HG02642 (cell line): ENCODE data around the gene TCEA2.

ENCODE experiments used
- ATAC-seq: cut with Tn5 transposase; IDR thresholded peaks from one replicate; pipeline ENCODE4 v1.9.1; 2021; ENCODE audit warnings: mild to moderate bottlenecking; ENCODE audit not compliant: unreplicated experiment, poor library complexity

TCEA2 gene

GRCh38 chr20:64090165-64090564 lies 27.2 kb downstream of the TCEA2 start:
- ATAC-seq, result no peak

DNA sequence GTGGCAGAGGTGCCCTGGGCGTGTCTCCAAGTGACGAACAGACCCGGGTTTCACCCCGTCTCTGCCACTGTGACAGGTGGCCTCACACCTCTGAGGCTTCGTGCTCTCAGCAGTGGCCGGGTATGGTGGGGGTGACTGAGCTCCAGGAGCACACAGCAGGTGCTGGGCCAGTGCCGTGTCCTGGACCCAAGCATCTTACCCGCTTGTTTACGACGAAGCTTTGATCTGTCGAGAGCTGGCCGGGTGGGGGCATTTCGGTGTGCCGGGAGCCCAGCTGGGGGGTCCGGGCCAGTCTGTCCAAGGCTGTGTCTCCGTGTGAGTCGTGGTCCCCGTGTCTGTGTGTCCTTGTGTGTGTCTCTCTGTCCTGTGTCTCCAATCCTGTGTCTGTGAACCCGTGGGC lies 28.3 kb downstream of the TCEA2 start:
- ATAC-seq, result no peak

DNA sequence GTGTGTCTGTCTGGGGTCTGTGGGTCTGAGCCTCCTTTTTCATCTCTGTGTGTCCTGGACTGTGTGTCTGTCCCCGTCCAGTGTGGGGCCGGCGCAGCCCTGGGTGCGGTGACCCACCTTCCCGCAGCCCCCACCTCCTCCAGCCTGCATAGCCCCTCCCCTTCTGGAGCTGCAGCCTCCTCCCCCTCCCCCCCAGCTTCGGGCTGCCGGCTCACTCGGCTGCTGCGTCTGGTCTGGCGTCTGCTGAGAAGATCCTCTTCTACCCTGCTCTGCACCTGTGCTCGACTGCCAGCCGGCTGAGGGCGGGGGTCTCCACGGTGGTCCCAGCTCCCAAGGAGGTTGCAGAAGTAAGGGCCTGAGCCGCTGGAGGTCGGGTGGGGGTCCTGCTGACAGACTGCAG lies 28.8 kb downstream of the TCEA2 start:
- no peak for ATAC-seq

- no peak for ATAC-seq
Observed at GRCh38 chr20:64092258-64093012, 29.4 kb downstream of the TCEA2 start.

- ATAC-seq, result no peak
Observed at GRCh38 chr20:64093013-64093503, 30.1 kb downstream of the TCEA2 start.

GRCh38 chr20:64095455-64095854 lies 32.5 kb downstream of the TCEA2 start:
- ATAC-seq, result no peak

- no peak for ATAC-seq
Observed at GRCh38 chr20:64095927-64096326, 32.9 kb downstream of the TCEA2 start.

DNA sequence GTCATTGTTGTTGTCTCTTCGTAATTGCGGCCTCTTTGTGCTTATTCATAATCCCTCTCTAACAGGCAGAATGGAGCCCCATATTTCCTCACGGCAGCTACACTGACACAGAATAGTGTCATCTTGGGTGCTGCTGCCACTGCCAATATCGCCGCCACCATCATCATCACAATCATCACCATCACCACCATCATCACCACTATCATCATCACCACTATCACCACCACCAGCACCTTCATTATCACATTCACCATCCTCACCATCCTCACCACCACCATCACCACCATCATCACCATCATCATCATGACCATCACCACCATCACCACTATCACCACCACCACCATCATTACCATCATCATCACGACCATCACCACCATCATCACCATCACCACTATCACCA lies 33.5 kb downstream of the TCEA2 start:
- ATAC-seq, result no peak

GRCh38 chr20:64098471-64099013 lies 35.5 kb downstream of the TCEA2 start:
- no peak for ATAC-seq

- ATAC-seq, result no peak
Observed at GRCh38 chr20:64099086-64099786, 36.2 kb downstream of the TCEA2 start.

DNA sequence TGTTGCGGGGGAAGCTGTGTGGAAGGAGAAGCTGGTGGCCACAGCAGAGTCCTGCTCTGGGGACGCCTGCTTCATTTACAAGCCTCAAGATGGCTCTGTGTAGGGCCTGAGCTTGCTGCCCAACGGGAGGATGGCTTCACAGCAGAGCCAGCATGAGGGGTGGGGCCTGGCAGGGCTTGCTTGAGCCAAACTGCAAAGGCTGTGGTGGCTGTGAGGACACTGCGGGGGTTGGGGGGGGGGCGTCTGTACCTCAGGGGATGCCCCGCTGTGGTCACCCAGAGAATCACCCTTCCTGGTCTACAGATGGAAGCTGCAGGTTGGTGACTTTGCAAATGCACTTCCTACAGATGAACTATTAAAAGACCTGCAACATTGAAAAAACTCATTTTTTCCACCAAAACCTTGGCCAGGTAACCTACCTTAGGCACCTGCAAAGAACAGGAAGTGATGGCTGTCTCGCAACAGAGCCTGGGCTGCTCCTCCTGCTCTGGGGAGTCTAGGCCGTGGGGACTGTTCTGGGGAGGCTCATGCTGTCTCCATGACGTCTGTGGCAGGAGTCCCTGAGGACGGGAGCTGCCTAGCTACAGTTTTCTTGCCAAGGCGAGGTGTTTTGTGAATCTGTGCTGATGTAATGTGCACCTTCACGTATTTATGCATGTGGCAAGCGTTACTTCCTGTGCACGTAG lies 37.0 kb downstream of the TCEA2 start:
- no peak for ATAC-seq

DNA sequence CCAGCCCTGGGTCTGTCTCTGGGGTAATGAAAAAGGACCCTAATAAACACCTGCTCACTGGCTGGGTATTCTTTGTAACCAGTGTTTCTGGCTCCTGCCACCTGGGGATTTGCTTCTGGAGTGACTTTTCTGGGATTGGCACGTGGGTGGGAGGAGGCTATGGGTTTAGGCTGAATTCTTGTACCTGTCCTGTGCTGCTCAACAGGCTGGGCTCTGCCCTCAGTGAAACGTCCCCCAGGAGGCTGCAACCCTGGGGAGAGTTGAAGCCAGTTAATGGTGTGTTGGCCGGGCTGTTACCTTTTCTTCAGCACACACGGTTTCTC lies 37.5 kb downstream of the TCEA2 start:
- no peak for ATAC-seq

DNA sequence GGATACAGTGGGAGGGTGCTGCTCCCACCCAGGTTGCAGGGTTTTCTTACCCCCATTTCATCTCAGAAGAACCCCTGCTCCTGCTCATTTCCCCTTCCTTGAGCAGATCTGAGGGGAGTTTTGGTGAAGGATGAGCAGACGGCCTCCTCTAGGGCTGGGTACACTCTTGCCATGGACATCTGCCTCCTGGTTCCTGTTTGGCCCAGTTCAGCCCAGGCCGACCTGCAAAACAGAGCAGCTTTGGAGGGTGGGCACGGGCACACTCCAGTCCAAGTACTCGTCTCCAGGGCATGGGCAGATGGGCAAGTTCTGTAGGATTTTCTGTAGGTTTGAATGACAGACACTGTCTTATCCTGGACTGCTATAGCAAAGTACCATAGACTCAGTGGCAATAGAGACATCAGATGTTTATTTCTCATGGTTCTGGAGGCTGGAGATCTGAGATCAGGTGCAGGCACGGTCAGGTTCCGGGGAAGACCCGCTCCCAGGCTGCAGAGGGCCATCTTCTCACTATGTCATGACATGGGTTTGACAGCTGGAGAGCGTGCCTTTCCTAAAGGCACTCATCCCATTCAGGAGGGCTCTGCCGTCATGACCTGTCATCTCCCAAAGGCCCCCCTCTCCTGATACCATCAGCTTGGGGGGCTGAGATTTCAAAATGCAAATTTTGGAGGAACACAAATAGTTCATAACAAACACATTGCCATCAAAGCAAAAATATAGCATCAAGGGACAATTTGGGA lies 38.1 kb downstream of the TCEA2 start:
- no peak for ATAC-seq

DNA sequence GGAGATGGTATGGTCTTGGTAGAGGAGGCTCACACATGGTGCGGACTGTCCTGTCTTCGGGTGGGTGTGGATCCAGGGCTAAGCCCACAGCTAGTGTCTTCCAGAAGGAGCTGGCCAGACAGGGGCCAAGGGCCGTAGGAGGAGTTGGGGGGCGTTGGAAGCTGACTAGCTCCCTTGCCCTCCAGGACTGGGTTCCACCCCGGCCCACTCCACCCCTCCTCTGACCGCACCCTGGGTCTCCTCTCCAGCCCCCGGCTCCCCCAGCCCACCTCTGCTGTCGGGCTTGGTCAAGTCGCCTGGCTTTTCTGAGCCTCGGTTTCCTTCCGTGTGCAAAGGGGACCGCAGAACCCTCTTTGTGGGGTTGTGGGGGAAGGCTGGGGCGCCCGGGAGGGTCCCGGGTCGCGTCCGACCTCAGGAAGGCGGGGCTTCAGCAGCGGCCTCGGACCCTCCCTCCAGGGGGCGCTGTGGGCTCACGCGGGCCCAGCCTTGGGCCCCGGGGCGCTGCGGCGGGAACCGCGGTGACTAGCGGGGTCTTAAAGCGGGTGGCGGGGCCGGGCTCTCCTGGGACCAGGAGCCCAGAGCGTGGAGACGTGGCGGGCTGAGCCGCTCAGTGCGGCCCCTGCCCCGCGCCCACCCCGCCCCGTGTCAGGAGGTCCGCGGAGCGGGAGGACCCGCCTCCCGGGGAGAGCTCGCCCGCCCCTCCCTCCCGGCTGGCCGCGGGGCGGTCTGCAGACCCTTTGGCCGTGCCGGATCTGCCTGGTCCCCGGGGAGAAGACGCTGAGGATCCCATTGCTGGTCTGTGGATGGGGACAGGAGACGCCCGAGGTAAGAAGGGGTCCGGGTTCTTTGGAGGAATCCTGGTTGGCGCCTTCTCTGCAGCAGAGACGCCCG lies 39.0 kb downstream of the TCEA2 start:
- ATAC-seq, result no peak

GRCh38 chr20:64102647-64103354 lies 39.8 kb downstream of the TCEA2 start:
- no peak for ATAC-seq

DNA sequence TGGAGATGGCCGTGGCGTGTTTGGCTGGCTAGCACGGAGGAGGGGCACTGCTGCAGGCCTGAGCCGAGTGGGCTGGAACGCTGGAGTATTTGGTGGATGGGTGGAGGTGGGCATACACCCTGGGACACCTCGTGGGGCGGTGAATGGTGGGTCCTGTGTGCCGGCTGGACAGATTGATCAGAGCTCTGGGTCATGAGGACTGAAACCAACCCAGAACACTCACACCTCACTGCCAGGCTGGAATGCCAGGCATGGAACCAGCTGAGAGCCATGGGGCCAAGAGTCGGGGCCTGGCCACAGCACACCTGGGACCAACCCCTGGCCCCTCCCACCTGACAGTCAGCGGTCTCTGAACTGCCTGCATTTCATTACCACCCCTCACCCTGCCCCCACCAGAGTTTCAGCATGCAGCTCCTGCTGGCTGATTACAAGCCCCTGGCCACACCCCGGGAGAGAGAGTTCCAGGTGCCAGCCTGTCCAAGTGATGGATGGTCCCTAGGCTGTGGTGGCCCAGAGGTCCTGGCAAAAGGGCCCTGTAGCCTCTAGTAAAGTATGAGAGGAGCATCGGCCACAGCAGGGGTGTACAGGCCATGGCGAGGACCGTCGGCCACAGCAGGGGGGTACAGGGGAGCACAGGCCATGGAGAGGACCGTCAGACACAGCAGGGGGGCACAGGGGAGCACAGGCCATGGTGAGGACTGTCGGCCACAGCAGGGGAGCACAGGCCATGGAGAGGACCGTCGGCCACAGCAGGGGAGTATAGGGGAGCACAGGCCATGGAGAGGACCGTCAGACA lies 41.1 kb downstream of the TCEA2 start:
- ATAC-seq, result no peak

DNA sequence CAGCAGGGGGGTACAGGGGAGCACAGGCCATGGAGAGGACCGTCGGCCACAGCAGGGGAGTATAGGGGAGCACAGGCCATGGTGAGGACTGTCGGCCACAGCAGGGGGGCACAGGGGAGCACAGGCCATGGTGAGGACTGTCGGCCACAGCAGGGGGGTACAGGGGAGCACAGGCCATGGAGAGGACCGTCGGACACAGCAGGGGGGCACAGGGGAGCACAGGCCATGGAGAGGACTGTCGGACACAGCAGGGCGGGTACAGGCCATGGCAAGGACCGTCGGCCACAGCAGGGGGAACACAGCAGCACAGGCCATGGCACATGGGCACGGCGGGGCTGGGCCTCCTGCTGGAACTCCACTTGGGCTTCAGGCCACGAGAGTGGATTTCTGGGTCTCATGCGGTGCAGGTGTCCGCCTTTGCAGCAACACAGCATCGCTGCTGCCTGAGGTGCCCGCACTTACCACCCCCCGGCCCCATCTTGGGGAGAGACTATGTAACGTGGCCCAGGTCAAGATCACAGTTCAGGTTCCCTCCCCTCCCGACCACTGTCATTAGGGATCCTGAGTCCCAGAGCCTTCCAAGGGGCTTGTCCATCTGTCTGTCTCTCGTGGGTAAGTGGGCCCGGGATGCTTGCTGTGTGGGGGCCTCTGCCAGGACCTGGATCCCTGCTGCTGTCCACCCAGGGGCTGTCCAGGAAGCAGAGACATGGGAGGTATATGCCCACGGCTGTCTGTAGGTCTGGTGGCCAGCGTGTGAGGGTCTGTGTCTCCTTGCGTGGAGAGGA lies 41.9 kb downstream of the TCEA2 start:
- ATAC-seq, result no peak
